ENCODE results near the gene OPA3. TPM values are rescaled to one million over a fixed set of nuclear protein-coding genes. Genes with fewer than 3 reads are reported as not detected.

OPA3 gene
- total RNA-seq, 1 donor from 2014 or later, result 8.3 TPM

GRCh38 chr19:45568732-45569131 lies 15.9 kb downstream of the OPA3 start:
- ATAC-seq, result peak; percentile 62
- DNase-seq (ENCODE audit: low spot score), result no peak

- ATAC-seq, result no peak
- DNase-seq (ENCODE audit: low spot score), result no peak
Observed at GRCh38 chr19:45567609-45568008, 17.0 kb downstream of the OPA3 start.

- DNase-seq (ENCODE audit: low spot score) (no peak), ATAC-seq (no peak)
Observed at GRCh38 chr19:45564131-45564780, 20.3 kb downstream of the OPA3 start.

GRCh38 chr19:45560686-45561085 lies 23.9 kb downstream of the OPA3 start:
- DNase-seq (ENCODE audit: low spot score), result no peak

GRCh38 chr19:45560038-45560437 lies 24.6 kb downstream of the OPA3 start:
- no peak for ATAC-seq

More at GRCh38 chr19:45560686-45561085, 23.9 kb downstream of the OPA3 start:
- ATAC-seq, result no peak

GRCh38 chr19:45558399-45558878 lies 26.2 kb downstream of the OPA3 start:
- DNase-seq (ENCODE audit: low spot score) (no peak), ATAC-seq (peak; percentile 77)

More at GRCh38 chr19:45560038-45560437, 24.6 kb downstream of the OPA3 start:
- DNase-seq (ENCODE audit: low spot score), result no peak

GRCh38 chr19:45556835-45557234 lies 27.8 kb downstream of the OPA3 start:
- DNase-seq (ENCODE audit: low spot score) (no peak), ATAC-seq (no peak)

- DNase-seq (ENCODE audit: low spot score) (no peak), ATAC-seq (no peak)
Observed at GRCh38 chr19:45554481-45554880, 30.1 kb downstream of the OPA3 start.

GRCh38 chr19:45553464-45553863 lies 31.1 kb downstream of the OPA3 start:
- ATAC-seq, result no peak
- no peak for DNase-seq (ENCODE audit: low spot score)

GRCh38 chr19:45547965-45548609 lies 36.5 kb downstream of the OPA3 start:
- ATAC-seq, result no peak

GRCh38 chr19:45547211-45547770 lies 37.3 kb downstream of the OPA3 start:
- DNase-seq (ENCODE audit: low spot score), result no peak
- no peak for ATAC-seq

More at GRCh38 chr19:45547965-45548609, 36.5 kb downstream of the OPA3 start:
- DNase-seq (ENCODE audit: low spot score), result no peak

GRCh38 chr19:45542234-45542668 lies 42.4 kb downstream of the OPA3 start:
- DNase-seq (ENCODE audit: low spot score), result no peak
- no peak for ATAC-seq

- no peak for DNase-seq (ENCODE audit: low spot score)
- ATAC-seq, result no peak
Observed at GRCh38 chr19:45539459-45539858, 45.1 kb downstream of the OPA3 start.

- DNase-seq (ENCODE audit: low spot score), result no peak
- no peak for ATAC-seq
Observed at GRCh38 chr19:45531349-45531748, 53.3 kb downstream of the OPA3 start.

GRCh38 chr19:45529420-45529785 lies 55.2 kb downstream of the OPA3 start:
- no peak for ATAC-seq

GRCh38 chr19:45528744-45529419 lies 55.7 kb downstream of the OPA3 start:
- DNase-seq (ENCODE audit: low spot score) (no peak), ATAC-seq (peak; percentile 11)

More at GRCh38 chr19:45529420-45529785, 55.2 kb downstream of the OPA3 start:
- no peak for DNase-seq (ENCODE audit: low spot score)

GRCh38 chr19:45528149-45528743 lies 56.4 kb downstream of the OPA3 start:
- DNase-seq (ENCODE audit: low spot score), result no peak
- ATAC-seq, result no peak

GRCh38 chr19:45527731-45528130 lies 56.9 kb downstream of the OPA3 start:
- no peak for DNase-seq (ENCODE audit: low spot score)
- ATAC-seq, result no peak

- no peak for DNase-seq (ENCODE audit: low spot score)
- ATAC-seq, result no peak
Observed at GRCh38 chr19:45526971-45527370, 57.6 kb downstream of the OPA3 start.

GRCh38 chr19:45526143-45526542 lies 58.5 kb downstream of the OPA3 start:
- ATAC-seq, result peak; percentile 42
- no peak for DNase-seq (ENCODE audit: low spot score)

- peak; percentile 78 for DNase-seq (ENCODE audit: low spot score)
Observed at GRCh38 chr19:45524575-45525129, 60.0 kb downstream of the OPA3 start.

More at GRCh38 chr19:45524575-45525129, 60.0 kb downstream of the OPA3 start:
- peak; percentile 63 for ATAC-seq

All from left lobe of liver (tissue), 2 donors.